ENCODE results near the gene OR4L1. TPM values are rescaled to one million over a fixed set of nuclear protein-coding genes. Genes with fewer than 3 reads are reported as not detected.

Gene OR4L1
- total and polyA plus RNA-seq, 2 donors (not counting 1 experiment from before 2014, with no cell fraction given) = not detected

DNA sequence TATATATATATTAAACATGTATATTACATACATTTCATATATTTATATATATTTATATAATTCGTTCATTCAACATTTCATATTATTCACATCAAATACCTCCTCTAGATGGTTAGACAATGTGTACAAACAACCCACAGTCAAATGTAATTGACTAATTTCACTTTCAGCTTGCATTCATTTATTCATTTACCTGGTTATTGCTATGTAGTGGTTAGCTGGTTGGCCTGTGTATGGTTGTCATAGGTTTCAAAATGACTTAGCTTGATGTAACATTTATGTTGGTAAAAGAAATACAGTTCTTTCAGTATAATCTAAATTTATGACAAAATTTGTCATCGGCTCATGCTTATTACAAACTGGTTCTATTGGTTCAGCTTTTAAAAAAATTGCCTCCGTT lies 24.4 kb upstream of the OR4L1 start:
- H3K27ac ChIP-seq (ENCODE audit: insufficient read depth, low read length) = no peak overlapping the region
- no peak overlapping the region for H3K4me3 ChIP-seq (replicated peaks in 1 of 4; ENCODE audit: control extremely low read depth in 1 of 4, insufficient read depth in 1 of 4, low read depth in 3 of 4, low read length in 4 of 4)
- H4K20me1 ChIP-seq (ENCODE audit: control insufficient read depth, extremely low read depth, insufficient read depth, low read length) = no peaks in the 10 kb centered on the region
- H3K36me3 ChIP-seq (ENCODE audit: control insufficient read depth, insufficient read depth, low read length) = no peaks in the 10 kb centered on the region
- H3K4me2 ChIP-seq (ENCODE audit: extremely low read depth, insufficient read depth, low read length) = no peak overlapping the region
- DNase-seq (ENCODE audit: low read depth in 2 of 2) = no peak
- no peaks in the 10 kb centered on the region for H3K9me3 ChIP-seq (ENCODE audit: control insufficient read depth, insufficient read depth, low read depth, low read length)
- H2AFZ ChIP-seq (ENCODE audit: low read length) = no peak overlapping the region
- H3K9ac ChIP-seq (ENCODE audit: insufficient read depth, low read length) = no peak overlapping the region
- H3K27me3 ChIP-seq (ENCODE audit: control insufficient read depth, insufficient read depth, low read length) = no peaks in the 10 kb centered on the region
- TF ChIP-seq, protein P1, sequence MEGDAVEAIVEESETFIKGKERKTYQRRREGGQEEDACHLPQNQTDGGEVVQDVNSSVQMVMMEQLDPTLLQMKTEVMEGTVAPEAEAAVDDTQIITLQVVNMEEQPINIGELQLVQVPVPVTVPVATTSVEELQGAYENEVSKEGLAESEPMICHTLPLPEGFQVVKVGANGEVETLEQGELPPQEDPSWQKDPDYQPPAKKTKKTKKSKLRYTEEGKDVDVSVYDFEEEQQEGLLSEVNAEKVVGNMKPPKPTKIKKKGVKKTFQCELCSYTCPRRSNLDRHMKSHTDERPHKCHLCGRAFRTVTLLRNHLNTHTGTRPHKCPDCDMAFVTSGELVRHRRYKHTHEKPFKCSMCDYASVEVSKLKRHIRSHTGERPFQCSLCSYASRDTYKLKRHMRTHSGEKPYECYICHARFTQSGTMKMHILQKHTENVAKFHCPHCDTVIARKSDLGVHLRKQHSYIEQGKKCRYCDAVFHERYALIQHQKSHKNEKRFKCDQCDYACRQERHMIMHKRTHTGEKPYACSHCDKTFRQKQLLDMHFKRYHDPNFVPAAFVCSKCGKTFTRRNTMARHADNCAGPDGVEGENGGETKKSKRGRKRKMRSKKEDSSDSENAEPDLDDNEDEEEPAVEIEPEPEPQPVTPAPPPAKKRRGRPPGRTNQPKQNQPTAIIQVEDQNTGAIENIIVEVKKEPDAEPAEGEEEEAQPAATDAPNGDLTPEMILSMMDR (conservative IDR thresholded peaks at IDR 0.05 in 1 of 2, IDR thresholded peaks at IDR 0.05 in 1 of 2; ENCODE audit: low read depth in 1 of 2, low read length in 2 of 2) = no peak
- TF ChIP-seq EZH2 (IDR thresholded peaks at IDR 0.05; ENCODE audit: low read length, missing control alignments) = no peak
- H3K79me2 ChIP-seq (ENCODE audit: control insufficient read depth, insufficient read depth, low read length) = no peaks in the 10 kb centered on the region
- no peaks in the 10 kb centered on the region for H3K4me1 ChIP-seq (ENCODE audit: control insufficient read depth, extremely low read depth, insufficient read depth, low read length)

DNA sequence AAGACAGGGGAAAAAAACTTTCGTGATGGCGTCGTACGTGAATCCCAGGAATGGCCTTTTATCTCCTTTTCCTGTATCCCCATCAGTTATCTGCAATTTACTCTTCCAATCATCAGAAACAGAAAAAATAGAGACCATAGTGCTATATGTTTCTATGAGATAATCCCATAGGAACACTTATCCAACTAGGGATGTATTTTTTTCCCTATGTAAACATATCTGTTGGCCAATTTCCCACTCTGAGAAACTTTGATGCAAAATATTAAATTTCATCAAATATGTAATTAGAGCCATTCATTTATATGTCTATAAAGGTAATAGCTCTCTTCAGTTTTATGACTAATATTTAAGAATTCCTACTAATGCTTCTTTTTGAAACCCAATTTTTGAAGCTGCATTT lies 23.9 kb upstream of the OR4L1 start, which contains the start of gene OR4K13:
OR4K13 (minus strand) TSS at position 101 of the 400 bp plus-strand sequence. CDS start 1,280 bp downstream, outside the sequence.
- H3K27ac ChIP-seq (ENCODE audit: insufficient read depth, low read length) = no peak within 1 kb of the TSS
- H3K79me2 ChIP-seq (ENCODE audit: control insufficient read depth, insufficient read depth, low read length) = no peaks in the 10 kb centered on the region
- no peaks in the 10 kb centered on the region for H4K20me1 ChIP-seq (ENCODE audit: control insufficient read depth, extremely low read depth, insufficient read depth, low read length)
- TF ChIP-seq EZH2 (IDR thresholded peaks at IDR 0.05; ENCODE audit: low read length, missing control alignments) = no peak
- TF ChIP-seq, protein P1 (conservative IDR thresholded peaks at IDR 0.05 in 1 of 2, IDR thresholded peaks at IDR 0.05 in 1 of 2; ENCODE audit: low read depth in 1 of 2, low read length in 2 of 2) = no peak
- H3K36me3 ChIP-seq (ENCODE audit: control insufficient read depth, insufficient read depth, low read length) = no peaks in the 10 kb centered on the region
- H3K27me3 ChIP-seq (ENCODE audit: control insufficient read depth, insufficient read depth, low read length) = no peaks in the 10 kb centered on the region
- no peak within 1 kb of the TSS for H3K9ac ChIP-seq (ENCODE audit: insufficient read depth, low read length)
- H3K9me3 ChIP-seq (ENCODE audit: control insufficient read depth, insufficient read depth, low read depth, low read length) = no peaks in the 10 kb centered on the region
- no peak within 1 kb of the TSS for H2AFZ ChIP-seq (ENCODE audit: low read length)
- H3K4me3 ChIP-seq (replicated peaks in 1 of 4; ENCODE audit: control extremely low read depth in 1 of 4, insufficient read depth in 1 of 4, low read depth in 3 of 4, low read length in 4 of 4) = no peak within 1 kb of the TSS
- H3K4me1 ChIP-seq (ENCODE audit: control insufficient read depth, extremely low read depth, insufficient read depth, low read length) = no peaks in the 10 kb centered on the region
- no peak within 1 kb of the TSS for H3K4me2 ChIP-seq (ENCODE audit: extremely low read depth, insufficient read depth, low read length)
- DNase-seq (ENCODE audit: low read depth in 2 of 2) = no peak

DNA sequence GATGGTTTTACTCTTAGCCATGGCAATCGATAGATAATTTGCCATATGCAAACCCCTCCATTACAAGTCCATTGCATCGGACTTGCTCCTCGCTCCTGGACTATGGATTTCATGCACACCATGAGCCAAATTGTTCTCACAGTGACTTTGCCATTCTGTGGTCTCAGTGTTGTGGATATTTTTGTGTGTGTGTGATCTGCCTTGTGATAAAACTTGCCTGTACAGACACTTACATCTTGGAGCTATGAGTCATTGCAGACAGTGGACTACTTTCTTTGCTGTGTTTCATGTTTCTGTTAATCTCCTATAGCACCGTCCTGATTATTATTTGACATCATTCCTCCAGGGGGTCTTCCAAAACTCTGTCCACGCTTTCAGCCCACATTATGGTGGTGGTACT lies 15.6 kb upstream of the OR4L1 start:
- H3K36me3 ChIP-seq (ENCODE audit: control insufficient read depth, insufficient read depth, low read length) = no peaks in the 10 kb centered on the region
- H3K27me3 ChIP-seq (ENCODE audit: control insufficient read depth, insufficient read depth, low read length) = no peaks in the 10 kb centered on the region
- TF ChIP-seq, protein P1 (conservative IDR thresholded peaks at IDR 0.05 in 1 of 2, IDR thresholded peaks at IDR 0.05 in 1 of 2; ENCODE audit: low read depth in 1 of 2, low read length in 2 of 2) = no peak
- no peak for TF ChIP-seq EZH2 (IDR thresholded peaks at IDR 0.05; ENCODE audit: low read length, missing control alignments)
- H3K9ac ChIP-seq (ENCODE audit: insufficient read depth, low read length) = no peak overlapping the region
- H3K4me1 ChIP-seq (ENCODE audit: control insufficient read depth, extremely low read depth, insufficient read depth, low read length) = no peaks in the 10 kb centered on the region
- no peak for DNase-seq (ENCODE audit: low read depth in 2 of 2)
- H3K9me3 ChIP-seq (ENCODE audit: control insufficient read depth, insufficient read depth, low read depth, low read length) = no peaks in the 10 kb centered on the region
- H3K4me2 ChIP-seq (ENCODE audit: extremely low read depth, insufficient read depth, low read length) = no peak overlapping the region
- no peak overlapping the region for H3K4me3 ChIP-seq (replicated peaks in 1 of 4; ENCODE audit: control extremely low read depth in 1 of 4, insufficient read depth in 1 of 4, low read depth in 3 of 4, low read length in 4 of 4)
- no peaks in the 10 kb centered on the region for H4K20me1 ChIP-seq (ENCODE audit: control insufficient read depth, extremely low read depth, insufficient read depth, low read length)
- H3K79me2 ChIP-seq (ENCODE audit: control insufficient read depth, insufficient read depth, low read length) = no peaks in the 10 kb centered on the region
- no peak overlapping the region for H2AFZ ChIP-seq (ENCODE audit: low read length)
- no peak overlapping the region for H3K27ac ChIP-seq (ENCODE audit: insufficient read depth, low read length)

All from fibroblast of lung (primary cell).